Hematopoietic multipotent progenitor cell treated with erythropoietin and hydrocortisone succinate and interleukin-3 and kit ligand, for 15 days (in vitro differentiated cells): ENCODE measurements around the gene CACNA2D3.
"Not testable (repeated sequence)": the region's sequence is repeated elsewhere in the genome, so short reads cannot be mapped to it uniquely, and the experiment has no call there.

Source experiments
- DNase-seq: peaks from one replicate; pipeline ENCODE4 v3.0.0-alpha.2; 2015; ENCODE audit warnings: low spot score

Gene CACNA2D3

GRCh38 chr3:54965746-54966145 is 843.4 kb downstream of the CACNA2D3 start:
- no peak for DNase-seq

- no peak for DNase-seq
Measured at GRCh38 chr3:54966979-54967378, 844.6 kb downstream of the CACNA2D3 start.

- DNase-seq: no peak
Measured at GRCh38 chr3:54967731-54968161, 845.4 kb downstream of the CACNA2D3 start.

- DNase-seq: no peak
Measured at GRCh38 chr3:54968546-54969172, 846.3 kb downstream of the CACNA2D3 start.

- DNase-seq: no peak
Measured at GRCh38 chr3:54969652-54970051, 847.3 kb downstream of the CACNA2D3 start.

GRCh38 chr3:54970895-54971294 is 848.5 kb downstream of the CACNA2D3 start:
- DNase-seq: no peak

- no peak for DNase-seq
Measured at GRCh38 chr3:54977439-54977838, 855.1 kb downstream of the CACNA2D3 start.

- DNase-seq: not testable (repeated sequence)
Measured at GRCh38 chr3:54977946-54978345, 855.6 kb downstream of the CACNA2D3 start.

GRCh38 chr3:54982807-54983206 is 860.5 kb downstream of the CACNA2D3 start:
- no peak for DNase-seq

- DNase-seq: no peak
Measured at GRCh38 chr3:54983266-54984099, 861.1 kb downstream of the CACNA2D3 start.

- DNase-seq: no peak
Measured at GRCh38 chr3:54985856-54986255, 863.5 kb downstream of the CACNA2D3 start.

- no peak for DNase-seq
Measured at GRCh38 chr3:54986294-54986693, 863.9 kb downstream of the CACNA2D3 start.

- DNase-seq: no peak
Measured at GRCh38 chr3:54987719-54988118, 865.4 kb downstream of the CACNA2D3 start.

GRCh38 chr3:54988302-54988837 is 866.0 kb downstream of the CACNA2D3 start:
- DNase-seq: no peak

GRCh38 chr3:54988838-54989630 is 866.7 kb downstream of the CACNA2D3 start:
- no peak for DNase-seq

GRCh38 chr3:54994111-54994513 is 871.8 kb downstream of the CACNA2D3 start:
- no peak for DNase-seq

- no peak for DNase-seq
Measured at GRCh38 chr3:54999159-54999558, 876.8 kb downstream of the CACNA2D3 start.

- DNase-seq: no peak
Measured at GRCh38 chr3:54999811-55000210, 877.5 kb downstream of the CACNA2D3 start.

- DNase-seq: no peak
Measured at GRCh38 chr3:55000546-55000945, 878.2 kb downstream of the CACNA2D3 start.

- no peak for DNase-seq
Measured at GRCh38 chr3:55000953-55001352, 878.6 kb downstream of the CACNA2D3 start.

- DNase-seq: no peak
Measured at GRCh38 chr3:55002416-55002930, 880.1 kb downstream of the CACNA2D3 start.

- DNase-seq: no peak
Measured at GRCh38 chr3:55006244-55006676, 883.9 kb downstream of the CACNA2D3 start.
